Measurements from ENCODE around the gene P2RX5.

DNA sequence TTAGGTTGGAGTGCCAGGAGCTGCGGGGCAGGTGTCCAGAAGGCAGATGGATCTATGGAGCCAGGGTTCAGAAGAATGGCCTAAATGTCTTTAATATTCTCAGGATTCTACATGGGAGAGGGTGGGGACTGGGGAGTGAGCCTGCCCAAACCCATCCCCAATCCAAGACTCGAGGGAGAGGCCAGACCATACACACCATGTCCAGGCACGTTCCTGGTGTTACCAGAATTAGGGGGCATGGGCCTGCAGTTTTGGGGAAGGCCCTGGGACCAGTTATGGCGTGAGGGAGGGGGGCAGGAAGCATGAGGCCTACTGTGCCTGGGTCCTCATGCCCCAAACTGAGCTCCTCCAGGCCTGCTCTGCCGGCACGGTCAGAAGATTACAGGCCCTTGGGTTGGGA, 29.4 kb downstream of the P2RX5 start:
- TF ChIP-seq POLR2AphosphoS5 (IDR thresholded peaks at IDR 0.05) (no peak), POLR2A (IDR thresholded peaks at IDR 0.05) (no peak), CTCF (IDR thresholded peaks at IDR 0.05) (no peak)
